T-helper 1 cell (primary cell): ENCODE results near the gene OPRL1.
A peak's percentile ranks its signal among the peaks of the same experiment; 100 is the strongest.

ENCODE experiments used
- DNase-seq, 5 donors: peaks; one replicate each; pipeline ENCODE4 v3.0.0-alpha.2; 2012 to 2020

Gene OPRL1

DNA sequence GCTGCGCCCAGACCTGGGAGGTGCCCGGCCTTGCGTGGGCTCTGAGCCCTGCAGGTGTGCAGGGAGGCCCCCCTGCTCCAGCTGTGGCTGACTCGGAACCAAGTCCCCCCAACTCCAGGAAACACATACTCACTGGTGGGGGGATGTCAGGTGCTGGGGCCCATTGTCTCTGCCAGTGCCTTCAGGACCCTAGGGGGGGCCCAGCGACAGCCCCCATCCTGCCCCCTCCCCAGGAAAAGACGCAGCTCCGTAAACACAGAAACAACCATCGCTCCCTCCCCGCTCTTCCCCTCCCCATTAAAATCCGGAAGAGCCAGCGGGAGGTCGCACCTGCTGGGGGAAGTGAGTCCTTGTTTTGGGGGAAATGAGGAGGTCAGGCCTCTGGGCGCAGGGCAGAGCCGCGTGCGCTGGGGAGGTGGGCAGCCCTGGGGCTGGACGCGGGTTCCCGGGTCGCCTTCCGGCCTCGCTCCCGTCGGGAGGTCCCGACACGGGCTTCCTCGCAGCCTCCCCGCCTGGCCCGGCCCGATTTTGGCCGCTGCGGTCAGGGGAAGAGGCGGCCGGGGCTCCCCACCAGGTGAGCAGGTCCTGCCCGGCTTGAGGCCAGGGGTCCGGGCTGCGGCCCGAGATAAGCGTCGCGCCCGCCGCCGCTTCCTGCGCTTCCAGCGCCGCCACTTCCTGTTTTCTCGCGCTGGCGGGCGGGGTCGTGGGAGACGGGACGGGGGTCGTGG, 37.7 kb upstream of the OPRL1 start:
- DNase-seq, result no peak

DNA sequence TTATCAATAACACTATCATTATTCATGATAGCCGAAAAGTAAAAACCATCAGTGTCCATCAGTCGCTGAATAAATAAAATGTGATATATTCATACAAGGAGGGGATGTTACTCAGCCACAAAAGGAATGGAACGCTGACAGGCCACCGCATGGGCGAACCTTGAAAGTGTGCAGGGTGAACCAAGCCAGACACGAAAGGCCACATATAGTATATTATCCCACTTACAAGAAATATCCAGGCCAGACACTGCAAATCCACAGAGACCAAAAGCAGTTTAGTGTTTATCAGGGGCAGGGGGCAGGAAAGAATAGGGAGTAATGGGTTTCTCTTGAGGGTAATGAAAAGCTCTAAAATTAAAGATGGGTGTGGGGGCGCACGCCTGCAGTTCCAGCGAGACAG, 36.1 kb upstream of the OPRL1 start:
- DNase-seq, result no peak

- DNase-seq, result no peak
These were observed 35.2 kb upstream of the OPRL1 start for GRCh38 chr20:64044484-64045247.

DNA sequence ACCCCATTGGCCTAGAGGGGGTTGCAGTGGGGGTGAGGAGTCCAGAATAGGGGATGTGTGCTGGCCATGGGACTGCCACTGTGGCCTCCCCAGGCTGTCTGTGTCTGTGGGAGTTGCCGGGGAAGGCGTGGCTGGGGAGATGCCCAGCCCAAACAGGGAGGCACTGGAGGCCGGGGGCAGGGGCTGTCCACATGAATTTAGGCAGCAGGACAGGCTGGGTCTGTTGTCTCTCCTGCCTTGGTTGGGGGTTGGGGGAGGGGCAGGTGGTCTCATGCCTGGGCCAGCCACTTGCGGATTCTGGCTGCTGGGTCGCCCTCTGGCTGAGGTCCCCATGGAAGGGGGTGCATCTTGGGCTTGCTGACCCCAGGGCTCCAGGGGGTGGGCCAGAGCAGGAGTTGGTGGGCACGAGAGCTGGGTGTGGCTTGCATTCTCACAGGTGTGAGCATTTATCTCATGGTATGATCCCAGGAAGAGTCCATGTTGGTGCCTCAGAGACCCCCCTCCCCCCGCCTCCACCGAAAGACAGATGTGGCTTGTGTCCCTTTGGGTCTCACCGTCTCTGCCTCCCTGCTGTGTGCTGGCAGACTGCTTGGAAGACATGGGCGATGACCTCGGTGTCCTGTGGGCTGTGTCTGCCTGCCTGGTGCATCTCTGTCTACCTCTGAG, 34.4 kb upstream of the OPRL1 start:
- DNase-seq, result no peak

- DNase-seq, result no peak
These were observed 32.9 kb upstream of the OPRL1 start for GRCh38 chr20:64047046-64047389.

DNA sequence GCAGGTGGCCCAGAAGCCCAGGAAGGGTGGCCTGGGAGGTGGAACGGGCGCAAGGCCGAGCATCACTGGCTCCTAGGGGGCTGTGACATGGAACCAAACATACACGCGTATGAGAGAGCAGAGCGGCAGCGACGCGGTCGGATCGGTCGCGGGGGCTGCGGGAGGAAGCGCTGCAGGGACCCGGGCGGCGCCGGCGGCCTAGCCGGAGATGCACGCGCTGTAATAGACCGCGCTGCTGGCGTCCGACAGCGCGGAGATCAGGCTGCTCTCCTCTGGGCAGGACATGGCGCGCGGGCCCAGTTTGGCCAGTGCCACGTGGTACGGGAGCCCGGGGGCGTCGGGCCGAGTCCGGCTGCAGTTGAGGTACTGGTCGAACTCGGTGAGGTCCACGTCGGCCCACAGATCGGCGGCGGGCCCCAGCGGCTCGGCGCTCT, 31.9 kb upstream of the OPRL1 start:
- no peak for DNase-seq

DNA sequence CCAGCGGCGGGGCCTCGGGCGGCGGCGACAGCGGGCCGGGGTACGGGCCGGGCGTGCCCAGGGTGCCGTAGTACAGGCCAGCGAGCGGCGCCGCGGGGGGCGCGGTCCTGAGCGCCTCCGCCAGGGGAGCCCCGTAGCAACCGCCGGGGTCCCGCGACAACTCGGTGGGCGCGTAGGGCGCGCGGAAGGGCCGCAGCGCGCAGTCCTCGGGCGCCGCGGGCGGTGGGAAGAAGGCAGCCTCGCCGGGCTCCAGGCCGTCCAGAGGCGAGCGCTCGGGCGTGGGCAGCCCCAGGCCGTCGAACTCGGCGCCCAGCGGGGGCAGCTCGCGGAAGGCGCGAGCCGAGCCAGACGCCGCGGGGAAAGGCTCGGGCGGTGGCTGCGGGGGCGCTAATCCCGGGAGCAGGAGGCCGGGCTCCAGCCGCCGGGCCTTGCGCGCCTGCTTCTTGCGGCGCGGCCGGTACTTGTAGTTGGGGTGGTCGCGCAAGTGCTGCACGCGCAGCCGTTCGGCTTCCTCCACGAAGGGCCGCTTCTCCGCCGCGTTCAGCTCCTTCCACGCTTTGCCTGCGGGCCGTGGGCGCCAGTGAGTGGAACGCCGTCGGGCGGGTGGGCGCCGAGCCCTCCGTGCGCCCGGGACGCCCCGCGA, 31.4 kb upstream of the OPRL1 start:
- DNase-seq, result no peak

DNA sequence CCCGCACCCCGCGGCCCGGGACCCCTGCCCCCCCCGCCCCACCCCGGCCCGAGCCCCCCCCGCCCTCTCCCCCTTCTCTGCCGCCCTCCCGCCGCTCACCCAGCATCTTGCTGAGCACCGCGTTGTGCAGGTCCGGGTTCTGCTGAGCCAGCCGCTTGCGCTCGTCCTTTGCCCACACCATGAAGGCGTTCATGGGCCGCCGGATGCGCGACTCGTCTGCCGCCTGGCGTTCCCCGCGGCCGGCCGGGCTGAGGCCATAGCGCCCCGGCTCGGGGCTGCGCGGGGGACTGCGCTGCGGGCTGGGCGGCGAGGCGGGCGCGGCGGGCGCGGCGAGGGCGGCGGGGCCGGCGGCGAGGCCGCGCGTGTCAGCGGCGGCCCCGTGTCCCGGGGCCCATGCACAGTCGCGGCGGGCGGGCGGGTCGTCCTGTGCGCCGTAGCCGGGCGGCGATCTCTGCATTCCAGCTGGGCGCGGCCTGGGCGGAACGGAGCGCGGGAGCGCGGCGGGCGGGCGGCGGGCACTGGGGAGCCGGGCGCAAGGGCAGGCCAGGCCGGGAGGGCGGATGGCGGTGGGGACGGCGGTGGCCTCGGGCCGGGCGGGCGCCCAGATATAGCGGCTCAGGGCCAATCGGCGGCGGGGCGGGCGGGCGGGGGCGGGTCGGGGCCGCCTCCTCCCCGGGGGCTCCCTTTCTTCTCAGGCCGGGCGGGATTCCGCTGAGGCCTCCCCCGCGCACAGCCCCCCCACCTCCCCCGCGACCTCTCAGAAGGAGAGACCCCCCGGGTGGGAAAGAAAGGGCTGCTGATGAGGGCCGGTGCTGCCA, 30.6 kb upstream of the OPRL1 start, which contains the start of gene SOX18:
TSS of gene SOX18 (minus strand) at position 580 of the 818 bp plus-strand sequence. CDS start at position 457, 123 bp downstream.
- DNase-seq, result peak in 1 of 5 donors; percentile 41

DNA sequence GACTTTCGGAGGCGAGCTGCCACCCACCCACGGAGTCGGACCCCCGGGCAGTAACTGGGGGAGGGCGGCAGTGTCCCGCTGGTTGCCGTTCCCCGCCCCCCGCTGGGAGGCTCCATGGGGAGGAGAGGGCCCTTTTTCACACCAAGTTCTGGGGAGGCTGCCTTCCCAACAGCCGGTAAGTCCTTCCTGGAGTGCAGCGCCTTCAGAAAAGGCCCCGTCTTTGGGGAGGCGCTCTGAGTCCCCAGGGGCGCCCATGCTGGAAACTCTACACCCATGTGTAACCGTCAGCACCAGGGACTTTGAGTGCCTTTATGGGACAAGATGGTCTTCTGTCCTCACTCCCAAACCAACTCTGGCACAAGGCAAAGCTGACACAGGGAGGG, 30.0 kb upstream of the OPRL1 start:
- DNase-seq, result no peak

- DNase-seq, result no peak
These were observed 29.4 kb upstream of the OPRL1 start for GRCh38 chr20:64050261-64051032.

- no peak for DNase-seq
These were observed 28.8 kb upstream of the OPRL1 start for GRCh38 chr20:64051033-64051452.

- DNase-seq, result no peak
These were observed 28.1 kb upstream of the OPRL1 start for GRCh38 chr20:64051561-64052325.

GRCh38 chr20:64052326-64052722, 27.6 kb upstream of the OPRL1 start:
- no peak for DNase-seq

DNA sequence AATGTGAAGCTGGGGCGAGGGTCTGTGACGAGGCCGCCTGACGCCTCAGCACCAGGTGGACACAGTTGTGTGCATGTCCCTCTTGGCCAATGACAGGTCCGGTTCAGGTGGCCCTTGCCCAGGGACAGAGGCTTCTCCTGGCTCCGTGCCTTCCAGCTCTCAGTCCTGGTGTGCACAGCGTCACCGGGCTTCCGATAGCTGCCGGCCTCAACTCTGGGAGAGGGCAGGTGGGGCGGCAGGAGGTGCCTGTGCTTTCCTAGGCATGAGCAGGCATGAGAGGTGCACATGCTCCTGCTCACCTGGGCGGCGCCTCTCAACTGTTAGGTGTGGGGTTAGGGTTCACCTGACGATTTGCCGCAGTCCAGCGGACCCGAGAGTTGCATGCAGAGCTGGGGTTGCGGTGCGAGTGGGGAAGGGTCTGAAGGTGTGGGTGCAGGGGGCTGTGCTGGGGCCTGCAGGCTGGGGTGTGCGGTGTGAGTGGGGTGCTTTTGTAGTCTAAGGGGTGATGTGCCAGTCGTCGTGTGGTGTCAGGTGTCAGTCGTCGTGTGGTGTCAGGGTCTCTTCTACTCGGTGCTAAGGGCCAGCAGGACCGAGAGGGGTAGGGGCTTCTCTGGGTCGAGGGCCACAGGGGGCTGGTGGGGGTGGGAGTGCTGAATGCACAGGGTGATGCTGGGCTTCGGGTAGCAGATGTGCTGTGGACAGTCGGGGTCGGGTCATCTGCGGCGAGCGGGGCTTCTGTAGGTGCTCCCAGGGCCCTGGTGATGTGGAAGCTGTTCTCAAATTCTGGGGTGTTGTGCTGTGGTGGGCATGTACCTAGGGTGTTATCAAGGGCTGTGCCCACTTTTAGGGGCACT, 26.7 kb upstream of the OPRL1 start:
- no peak for DNase-seq

DNA sequence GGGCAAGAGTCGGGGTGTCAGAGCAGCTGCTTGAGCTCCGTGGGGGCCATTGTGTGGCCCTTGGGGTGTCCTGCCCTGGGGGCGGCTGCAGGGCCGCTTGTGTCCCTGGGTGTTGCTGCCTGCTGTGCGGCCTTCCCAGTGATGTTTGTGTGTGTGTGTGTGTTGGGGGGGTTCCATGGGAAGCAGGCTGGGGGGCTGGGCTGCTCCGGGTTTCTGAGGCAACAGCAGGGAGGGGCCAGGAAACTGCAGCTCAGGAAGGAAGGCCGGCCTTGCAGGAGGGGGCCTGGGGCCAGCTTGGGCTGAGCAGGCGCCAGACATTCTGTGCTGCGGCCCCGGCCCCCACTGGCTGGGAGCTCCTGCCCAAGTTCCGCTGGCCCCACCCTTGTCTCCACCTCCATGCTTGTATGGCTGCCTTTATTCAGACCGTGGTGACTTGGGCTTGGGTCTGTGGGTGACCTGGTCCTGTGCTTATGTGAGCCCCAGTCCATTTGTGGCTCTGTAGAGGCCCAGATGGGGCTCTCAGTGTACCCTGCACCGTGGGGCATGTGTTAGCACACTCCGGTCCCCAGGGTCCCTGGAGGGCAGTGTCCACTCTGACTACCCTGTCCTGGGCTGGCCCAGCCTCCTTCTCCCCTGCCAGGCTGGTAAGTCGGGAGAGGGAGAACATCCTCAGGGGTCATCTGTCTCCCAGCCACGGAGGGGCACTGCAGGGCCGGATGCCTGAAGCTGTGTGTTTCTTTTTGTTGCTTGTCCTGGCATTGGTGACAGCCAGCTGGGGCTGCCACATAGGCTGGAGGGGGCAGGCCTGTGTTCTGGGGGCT, 25.8 kb upstream of the OPRL1 start:
- DNase-seq, result no peak

GRCh38 chr20:64055396-64055892, 24.4 kb upstream of the OPRL1 start:
- DNase-seq, result no peak

- no peak for DNase-seq
These were observed 23.8 kb upstream of the OPRL1 start for GRCh38 chr20:64055893-64056638.

- no peak for DNase-seq
These were observed 23.3 kb upstream of the OPRL1 start for GRCh38 chr20:64056639-64056888.
